Measurements from ENCODE around the gene LRRC23. TPM values are rescaled to one million over a fixed set of nuclear protein-coding genes. Genes with fewer than 3 reads are reported as not detected.

LRRC23 gene
- total RNA-seq, 4 donors from 2014 or later, result 0.29 to 13.5 (median 10.6) TPM

- Histone ChIP-seq H3K36me3 (no peaks in the 10 kb centered on the region), H3K4me1 (peaks cover 0 to 3% of the 10 kb centered on the region in 2 donors), H3K27me3 (no peaks in the 10 kb centered on the region), H3K4me3 (peak within 1 kb of the TSS in 1 of 2 donors; percentile 1), H3K27ac (no peak within 1 kb of the TSS), H3K9me3 (no peaks in the 10 kb centered on the region)
- no peak for TF ChIP-seq POLR2A (IDR thresholded peaks at IDR 0.05)
- TF ChIP-seq CTCF (IDR thresholded peaks at IDR 0.05), result no peak
- intact Hi-C loops (cut with DNase I; ENCODE audit: low total_unique reads), result no loop called here
- DNase-seq, result no peak
These were observed 46.4 kb downstream of the LRRC23 start, which contains the start of gene PTPN6 for GRCh38 chr12:6950811-6951540. PTPN6 (plus strand) TSS chr12:6951356; CDS start chr12:6951513, 157 bp downstream.

DNA sequence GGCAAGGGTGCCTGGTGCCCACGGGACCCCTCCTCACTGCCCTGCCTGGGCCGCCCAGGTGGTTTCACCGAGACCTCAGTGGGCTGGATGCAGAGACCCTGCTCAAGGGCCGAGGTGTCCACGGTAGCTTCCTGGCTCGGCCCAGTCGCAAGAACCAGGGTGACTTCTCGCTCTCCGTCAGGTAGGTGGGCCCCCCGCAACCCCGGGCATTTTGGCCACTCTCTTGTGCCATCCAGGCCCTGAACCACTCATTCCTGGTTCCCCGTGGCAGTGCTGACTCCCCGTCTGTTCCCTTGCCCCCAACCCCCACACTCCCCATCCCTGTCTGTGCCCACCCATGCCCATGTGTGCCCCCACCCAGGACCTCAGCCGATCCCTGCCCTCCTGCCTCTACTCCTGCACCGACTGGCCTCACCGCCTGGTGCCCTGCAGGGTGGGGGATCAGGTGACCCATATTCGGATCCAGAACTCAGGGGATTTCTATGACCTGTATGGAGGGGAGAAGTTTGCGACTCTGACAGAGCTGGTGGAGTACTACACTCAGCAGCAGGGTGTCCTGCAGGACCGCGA lies 47.0 kb downstream of the LRRC23 start:
- TF ChIP-seq POLR2A (IDR thresholded peaks at IDR 0.05) (no peak), CTCF (IDR thresholded peaks at IDR 0.05) (no peak)
- Histone ChIP-seq H3K27me3 (no peaks in the 10 kb centered on the region), H3K4me3 (no peak overlapping the region), H3K9me3 (no peaks in the 10 kb centered on the region), H3K27ac (no peak overlapping the region), H3K36me3 (no peaks in the 10 kb centered on the region), H3K4me1 (no peaks in the 10 kb centered on the region)
- no peak for DNase-seq
- intact Hi-C loops (cut with DNase I; ENCODE audit: low total_unique reads), result no loop called here

DNA sequence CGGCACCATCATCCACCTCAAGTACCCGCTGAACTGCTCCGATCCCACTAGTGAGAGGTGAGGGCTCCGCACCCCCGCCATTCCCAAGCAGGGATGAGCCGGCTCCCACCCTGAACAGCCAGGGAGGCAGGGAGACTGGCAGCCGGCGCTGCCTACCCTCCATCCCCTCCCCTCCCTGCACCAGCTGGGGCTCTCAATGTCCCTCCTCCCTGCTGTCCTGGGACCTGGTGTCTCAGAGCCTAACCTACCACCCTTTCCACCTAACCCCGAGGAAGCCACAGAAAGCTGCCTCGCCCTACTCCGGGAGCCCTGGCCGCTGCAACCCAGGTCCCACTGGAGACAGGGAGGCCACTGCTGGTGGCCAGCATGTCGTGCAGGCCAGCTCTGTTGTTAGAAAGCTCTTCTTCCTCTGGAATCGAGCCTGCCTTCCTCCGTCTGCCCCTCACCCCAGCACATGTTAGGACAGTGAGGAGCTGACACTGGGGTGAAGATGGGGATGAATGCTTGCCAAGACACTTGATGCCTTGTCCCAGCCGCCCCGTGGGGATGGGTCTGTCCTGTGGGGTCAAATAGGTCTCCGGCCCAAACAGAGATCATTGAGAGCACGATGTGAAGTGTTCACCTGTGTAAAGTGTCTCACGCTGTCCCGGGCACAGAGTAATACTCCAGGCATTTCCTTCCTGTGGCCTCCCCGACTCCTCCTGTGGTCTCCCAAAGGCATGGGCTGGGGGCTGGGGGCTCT lies 47.7 kb downstream of the LRRC23 start:
- no peak for DNase-seq
- Histone ChIP-seq H3K4me3 (peak overlapping the region in 1 of 2 donors; percentile 1), H3K27ac (no peak overlapping the region), H3K4me1 (no peaks in the 10 kb centered on the region), H3K9me3 (no peaks in the 10 kb centered on the region), H3K27me3 (no peaks in the 10 kb centered on the region), H3K36me3 (no peaks in the 10 kb centered on the region)
- intact Hi-C loops (cut with DNase I; ENCODE audit: low total_unique reads), result no loop called here
- no peak for TF ChIP-seq POLR2A (IDR thresholded peaks at IDR 0.05)

- H3K27me3 ChIP-seq, result no peaks in the 10 kb centered on the region
These were observed 48.3 kb downstream of the LRRC23 start for GRCh38 chr12:6952863-6953441.

More at GRCh38 chr12:6952863-6953441, 48.3 kb downstream of the LRRC23 start:
- no peaks in the 10 kb centered on the region for H3K4me1 ChIP-seq
- no peak for TF ChIP-seq POLR2A (IDR thresholded peaks at IDR 0.05)
- no peak for TF ChIP-seq CTCF (IDR thresholded peaks at IDR 0.05)
- H3K9me3 ChIP-seq, result no peaks in the 10 kb centered on the region
- H3K27ac ChIP-seq, result no peak overlapping the region
- no peak overlapping the region for H3K4me3 ChIP-seq
- intact Hi-C loops (cut with DNase I; ENCODE audit: low total_unique reads), result no loop called here
- no peak for DNase-seq
- H3K36me3 ChIP-seq, result no peaks in the 10 kb centered on the region
